HepG2 (cell line): ENCODE results near the gene IGIP. TPM values are rescaled to one million over a fixed set of nuclear protein-coding genes. Genes with fewer than 3 reads are reported as not detected.

Source experiments
- ADNP ChIP-seq: sonication (generic); formaldehyde crosslinking; IDR thresholded peaks from 2 replicates; pipeline ENCODE4 v1.4.0; 2020; ENCODE audit warnings: missing genetic modification reagents
- GRHL1 ChIP-seq: sonication (generic); formaldehyde crosslinking; conservative IDR thresholded peaks from 2 replicates; pipeline ENCODE4 v1.8.0; 2022; ENCODE audit warnings: missing genetic modification reagents
- GTF3A ChIP-seq: sonication (generic); formaldehyde crosslinking; conservative IDR thresholded peaks from 2 replicates; pipeline ENCODE4 v1.4.0; 2020; ENCODE audit warnings: mild to moderate bottlenecking, missing genetic modification reagents
- NFATC3 ChIP-seq: sonication (generic); formaldehyde crosslinking; IDR thresholded peaks from 2 replicates; pipeline ENCODE4 v1.5.1; 2020; ENCODE audit warnings: mild to moderate bottlenecking, missing genetic modification reagents
- RBFOX2 ChIP-seq: fragments of 200-400 bp; formaldehyde crosslinking; IDR thresholded peaks from 2 replicates; pipeline ENCODE4 v1.6.1; 2017; ENCODE audit warnings: low read depth, mild to moderate bottlenecking, low read length
- ZBTB20 ChIP-seq: sonication (generic); formaldehyde crosslinking; IDR thresholded peaks from 2 replicates; pipeline ENCODE4 v1.8.1; 2023; ENCODE audit warnings: missing genetic modification reagents, low read depth, mild to moderate bottlenecking, borderline replicate concordance
- ZFP36L1 ChIP-seq: sonication (generic); formaldehyde crosslinking; IDR thresholded peaks from 2 replicates; pipeline ENCODE4 v1.8.0; 2022; ENCODE audit warnings: mild to moderate bottlenecking, missing genetic modification reagents, moderate library complexity
- ZNF101 ChIP-seq: sonication (generic); formaldehyde crosslinking; IDR thresholded peaks from 2 replicates; pipeline ENCODE4 v1.4.0; 2020; ENCODE audit warnings: mild to moderate bottlenecking, low read depth, missing genetic modification reagents, borderline replicate concordance
- ZNF501 ChIP-seq: sonication (generic); formaldehyde crosslinking; IDR thresholded peaks from 2 replicates; pipeline ENCODE4 v1.5.1; 2020; ENCODE audit warnings: mild to moderate bottlenecking, moderate library complexity, missing genetic modification reagents
- ZNF570 ChIP-seq: sonication (generic); formaldehyde crosslinking; IDR thresholded peaks from 2 replicates; pipeline ENCODE4 v1.4.0; 2020; ENCODE audit warnings: mild to moderate bottlenecking, missing genetic modification reagents, borderline replicate concordance
- ZNF761 ChIP-seq: sonication (generic); formaldehyde crosslinking; conservative IDR thresholded peaks from 2 replicates; pipeline ENCODE4 v1.4.0; 2020; ENCODE audit warnings: mild to moderate bottlenecking, missing genetic modification reagents
- polyA plus RNA-seq, 8 experiments: library from polyadenylated mRNA; depleted of rRNA in 3 of 8; stranded (reverse) in 7 of 8; unstranded in 1 of 8; fragments of >200 nt; fragmentation: Illumina TruSeq in 4 of 8; extraction: Trizol in 4 of 8; gene quantifications; 2 replicates each; pipeline versions ENCODE4 v1.2.1 to v1.2.3, GENCODE V29; 2011 to 2016; ENCODE audit warnings: low read depth in 4 of 8, missing spikeins in 1 of 8, mixed read lengths in 1 of 8; ENCODE audit not compliant: insufficient read depth in 1 of 8
- total RNA-seq, 5 experiments: library from RNA; depleted of rRNA; stranded (reverse); fragments of >200 nt; fragmentation: Illumina TruSeq; extraction: Trizol; gene quantifications; 2 replicates each; pipeline ENCODE4 v1.2.3, GENCODE V29; 2016; ENCODE audit warnings: low read depth in 1 of 5
- TF ChIP-seq, protein P1 (sequence below): sonication (generic); formaldehyde crosslinking; IDR thresholded peaks from 2 replicates; pipeline ENCODE4 v1.5.0; 2020; ENCODE audit warnings: mild to moderate bottlenecking, missing genetic modification reagents, borderline replicate concordance
- TF ChIP-seq, protein P2 (sequence below): sonication (generic); formaldehyde crosslinking; IDR thresholded peaks from 2 replicates; pipeline ENCODE4 v1.5.1; 2020; ENCODE audit warnings: mild to moderate bottlenecking, moderate library complexity, missing genetic modification reagents
- TF ChIP-seq, protein P3 (sequence below): sonication (generic); formaldehyde crosslinking; IDR thresholded peaks from 2 replicates; pipeline ENCODE4 v1.5.0; 2020; ENCODE audit warnings: mild to moderate bottlenecking, low read depth, missing genetic modification reagents, borderline replicate concordance
- TF ChIP-seq, protein P4 (sequence below): sonication (generic); formaldehyde crosslinking; IDR thresholded peaks from 2 replicates; pipeline ENCODE4 v1.8.1; 2023; ENCODE audit warnings: missing genetic modification reagents, mild to moderate bottlenecking, borderline replicate concordance

Gene IGIP
- total and polyA plus RNA-seq, 2 of the 13 experiments (the other 11 are each of a cell fraction or from before 2014, with no cell fraction given) = 1.7 to 2.1 TPM

GRCh38 chr5:140107312-140108092 lies 18.2 kb upstream of the IGIP start (continued):
- TF ChIP-seq, protein P1, sequence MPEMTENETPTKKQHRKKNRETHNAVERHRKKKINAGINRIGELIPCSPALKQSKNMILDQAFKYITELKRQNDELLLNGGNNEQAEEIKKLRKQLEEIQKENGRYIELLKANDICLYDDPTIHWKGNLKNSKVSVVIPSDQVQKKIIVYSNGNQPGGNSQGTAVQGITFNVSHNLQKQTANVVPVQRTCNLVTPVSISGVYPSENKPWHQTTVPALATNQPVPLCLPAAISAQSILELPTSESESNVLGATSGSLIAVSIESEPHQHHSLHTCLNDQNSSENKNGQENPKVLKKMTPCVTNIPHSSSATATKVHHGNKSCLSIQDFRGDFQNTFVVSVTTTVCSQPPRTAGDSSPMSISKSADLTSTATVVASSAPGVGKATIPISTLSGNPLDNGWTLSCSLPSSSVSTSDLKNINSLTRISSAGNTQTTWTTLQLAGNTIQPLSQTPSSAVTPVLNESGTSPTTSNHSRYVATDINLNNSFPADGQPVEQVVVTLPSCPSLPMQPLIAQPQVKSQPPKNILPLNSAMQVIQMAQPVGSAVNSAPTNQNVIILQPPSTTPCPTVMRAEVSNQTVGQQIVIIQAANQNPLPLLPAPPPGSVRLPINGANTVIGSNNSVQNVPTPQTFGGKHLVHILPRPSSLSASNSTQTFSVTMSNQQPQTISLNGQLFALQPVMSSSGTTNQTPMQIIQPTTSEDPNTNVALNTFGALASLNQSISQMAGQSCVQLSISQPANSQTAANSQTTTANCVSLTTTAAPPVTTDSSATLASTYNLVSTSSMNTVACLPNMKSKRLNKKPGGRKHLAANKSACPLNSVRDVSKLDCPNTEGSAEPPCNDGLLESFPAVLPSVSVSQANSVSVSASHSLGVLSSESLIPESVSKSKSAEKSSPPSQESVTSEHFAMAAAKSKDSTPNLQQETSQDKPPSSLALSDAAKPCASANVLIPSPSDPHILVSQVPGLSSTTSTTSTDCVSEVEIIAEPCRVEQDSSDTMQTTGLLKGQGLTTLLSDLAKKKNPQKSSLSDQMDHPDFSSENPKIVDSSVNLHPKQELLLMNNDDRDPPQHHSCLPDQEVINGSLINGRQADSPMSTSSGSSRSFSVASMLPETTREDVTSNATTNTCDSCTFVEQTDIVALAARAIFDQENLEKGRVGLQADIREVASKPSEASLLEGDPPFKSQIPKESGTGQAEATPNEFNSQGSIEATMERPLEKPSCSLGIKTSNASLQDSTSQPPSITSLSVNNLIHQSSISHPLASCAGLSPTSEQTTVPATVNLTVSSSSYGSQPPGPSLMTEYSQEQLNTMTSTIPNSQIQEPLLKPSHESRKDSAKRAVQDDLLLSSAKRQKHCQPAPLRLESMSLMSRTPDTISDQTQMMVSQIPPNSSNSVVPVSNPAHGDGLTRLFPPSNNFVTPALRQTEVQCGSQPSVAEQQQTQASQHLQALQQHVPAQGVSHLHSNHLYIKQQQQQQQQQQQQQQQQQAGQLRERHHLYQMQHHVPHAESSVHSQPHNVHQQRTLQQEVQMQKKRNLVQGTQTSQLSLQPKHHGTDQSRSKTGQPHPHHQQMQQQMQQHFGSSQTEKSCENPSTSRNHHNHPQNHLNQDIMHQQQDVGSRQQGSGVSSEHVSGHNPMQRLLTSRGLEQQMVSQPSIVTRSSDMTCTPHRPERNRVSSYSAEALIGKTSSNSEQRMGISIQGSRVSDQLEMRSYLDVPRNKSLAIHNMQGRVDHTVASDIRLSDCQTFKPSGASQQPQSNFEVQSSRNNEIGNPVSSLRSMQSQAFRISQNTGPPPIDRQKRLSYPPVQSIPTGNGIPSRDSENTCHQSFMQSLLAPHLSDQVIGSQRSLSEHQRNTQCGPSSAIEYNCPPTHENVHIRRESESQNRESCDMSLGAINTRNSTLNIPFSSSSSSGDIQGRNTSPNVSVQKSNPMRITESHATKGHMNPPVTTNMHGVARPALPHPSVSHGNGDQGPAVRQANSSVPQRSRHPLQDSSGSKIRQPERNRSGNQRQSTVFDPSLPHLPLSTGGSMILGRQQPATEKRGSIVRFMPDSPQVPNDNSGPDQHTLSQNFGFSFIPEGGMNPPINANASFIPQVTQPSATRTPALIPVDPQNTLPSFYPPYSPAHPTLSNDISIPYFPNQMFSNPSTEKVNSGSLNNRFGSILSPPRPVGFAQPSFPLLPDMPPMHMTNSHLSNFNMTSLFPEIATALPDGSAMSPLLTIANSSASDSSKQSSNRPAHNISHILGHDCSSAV = no peak
- no peak for TF ChIP-seq NFATC3 (CRISPR knock-in tag)
- TF ChIP-seq ADNP (CRISPR knock-in tag) = no peak
- peak; percentile 89 for TF ChIP-seq ZNF501 (CRISPR knock-in tag)
- peak; percentile 77; the same call in 1 of the 2 replicates for TF ChIP-seq ZNF101
- TF ChIP-seq ZFP36L1 = peak; percentile 83; the same call in 1 of the 2 replicates
- no peak for TF ChIP-seq GTF3A (CRISPR knock-in tag)
- TF ChIP-seq RBFOX2 = peak; percentile 96
- no peak; the same call in 1 of the 2 replicates for TF ChIP-seq ZNF570
- TF ChIP-seq GRHL1 (CRISPR knock-in tag) = no peak
- TF ChIP-seq, protein P2, sequence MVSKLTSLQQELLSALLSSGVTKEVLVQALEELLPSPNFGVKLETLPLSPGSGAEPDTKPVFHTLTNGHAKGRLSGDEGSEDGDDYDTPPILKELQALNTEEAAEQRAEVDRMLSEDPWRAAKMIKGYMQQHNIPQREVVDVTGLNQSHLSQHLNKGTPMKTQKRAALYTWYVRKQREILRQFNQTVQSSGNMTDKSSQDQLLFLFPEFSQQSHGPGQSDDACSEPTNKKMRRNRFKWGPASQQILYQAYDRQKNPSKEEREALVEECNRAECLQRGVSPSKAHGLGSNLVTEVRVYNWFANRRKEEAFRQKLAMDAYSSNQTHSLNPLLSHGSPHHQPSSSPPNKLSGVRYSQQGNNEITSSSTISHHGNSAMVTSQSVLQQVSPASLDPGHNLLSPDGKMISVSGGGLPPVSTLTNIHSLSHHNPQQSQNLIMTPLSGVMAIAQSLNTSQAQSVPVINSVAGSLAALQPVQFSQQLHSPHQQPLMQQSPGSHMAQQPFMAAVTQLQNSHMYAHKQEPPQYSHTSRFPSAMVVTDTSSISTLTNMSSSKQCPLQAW (CRISPR knock-in tag) = peak; percentile 51
- TF ChIP-seq ZNF761 (CRISPR knock-in tag) = peak; percentile 86
- TF ChIP-seq, protein P3, sequence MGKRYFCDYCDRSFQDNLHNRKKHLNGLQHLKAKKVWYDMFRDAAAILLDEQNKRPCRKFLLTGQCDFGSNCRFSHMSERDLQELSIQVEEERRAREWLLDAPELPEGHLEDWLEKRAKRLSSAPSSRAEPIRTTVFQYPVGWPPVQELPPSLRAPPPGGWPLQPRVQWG (CRISPR knock-in tag) = no peak
- TF ChIP-seq, protein P4, sequence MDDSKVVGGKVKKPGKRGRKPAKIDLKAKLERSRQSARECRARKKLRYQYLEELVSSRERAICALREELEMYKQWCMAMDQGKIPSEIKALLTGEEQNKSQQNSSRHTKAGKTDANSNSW = no peak
- TF ChIP-seq ZBTB20 = peak; percentile 17; the same call in 1 of the 2 replicates
